GM12892 (cell line): Measurements from ENCODE around the gene EML4.

Experiments
- POLR2A ChIP-seq: IDR thresholded peaks from 2 replicates; pipeline ENCODE4 v1.6.1; 2011; ENCODE audit warnings: low read depth, low read length, control low read depth
- TAF1 ChIP-seq: IDR thresholded peaks from 2 replicates; pipeline ENCODE4 v1.6.1; 2011; ENCODE audit warnings: low read depth, mild to moderate bottlenecking, control low read depth, low read length, borderline replicate concordance

GRCh38 chr2:42178335-42178734, 9.2 kb downstream of the EML4 start:
- TF ChIP-seq POLR2A (no peak), TAF1 (no peak)
